Lower lobe of right lung (tissue), 2 donors: ENCODE measurements around the gene TMEM134. TPM values are rescaled to one million over a fixed set of nuclear protein-coding genes. Genes with fewer than 3 reads are reported as not detected.
A peak's percentile ranks its signal among the peaks of the same experiment; 100 is the strongest.
"Not testable (repeated sequence)": the region's sequence is repeated elsewhere in the genome, so short reads cannot be mapped to it uniquely, and the experiment has no call there.

Experiments used
- ATAC-seq, 2 donors: fragments of 200-7000 bp; cut with Tn5 transposase; one replicate each; pipeline ENCODE4 v1.9.1; 2020 to 2022; ENCODE audit warnings: mild to moderate bottlenecking in 2 of 2, moderate library complexity in 2 of 2
- DNase-seq: peaks from one replicate; pipeline ENCODE4 v3.0.0-alpha.2; 2020
- H3K27ac ChIP-seq: fragments of 200-600 bp; one replicate; pipeline ENCODE4 v1.8.0; 2022
- H3K27me3 ChIP-seq: fragments of 200-600 bp; one replicate; pipeline ENCODE4 v1.8.0; 2022; ENCODE audit warnings: low read depth
- H3K36me3 ChIP-seq: fragments of 200-600 bp; one replicate; pipeline ENCODE4 v1.8.0; 2022; ENCODE audit warnings: mild to moderate bottlenecking
- H3K4me1 ChIP-seq: fragments of 200-600 bp; one replicate; pipeline ENCODE4 v1.8.0; 2022
- H3K4me3 ChIP-seq: fragments of 200-600 bp; one replicate; pipeline ENCODE4 v1.8.0; 2022; ENCODE audit warnings: mild to moderate bottlenecking
- H3K9me3 ChIP-seq: fragments of 200-600 bp; one replicate; pipeline ENCODE4 v1.8.0; 2022
- CTCF ChIP-seq: fragments of 200-600 bp; IDR thresholded peaks from one replicate; pipeline ENCODE4 v1.8.0; 2022; ENCODE audit warnings: antibody characterized with exemption, mild to moderate bottlenecking
- intact Hi-C: fragments of 100-400 bp; cut with DNase I; formaldehyde crosslinking; loops from one replicate; pipeline ENCODE4 v1.11.0; 2022
- long read RNA-seq: library from polyadenylated mRNA; unstranded; transcript quantifications from one replicate; pipeline ENCODE4 v2.0.0, GENCODE V29; 2021
- total RNA-seq: library from RNA; stranded (reverse); fragmentation: NEBNext Ultra II Directional; extraction: Animal tissue kit (Norgen Biotek cat#: 25700); gene quantifications from one replicate; pipeline ENCODE4 v1.2.1, GENCODE V29; 2021
- donor health status: DM: no; HTN: yes; CAD: no; lungs with severe emphysema.

Gene TMEM134
- 49.1 TPM for total RNA-seq
- long read RNA-seq, transcript TMEM134-217 (7 exons, 1,063 nt), result minor isoform, 5 of 71 reads
- long read RNA-seq, transcript TMEM134-201 (7 exons, 3,534 nt), result major isoform, 42 of 71 reads
- long read RNA-seq, partial matches to known transcripts, result 2 of 71 reads
- long read RNA-seq, other reads (novel, unspliced or antisense), result 21 of 71 reads

- intact Hi-C loops, result no loop called here
- H3K27me3 ChIP-seq, result no peaks in the 10 kb centered on the region
Measured at GRCh38 chr11:67468759-67469507, at the start of gene TMEM134. Gene TMEM134, minus strand, starts transcription at chr11:67469251. Its CDS starts 59 bp downstream, at chr11:67469192.

GRCh38 chr11:67517784-67518552, 48.9 kb upstream of the TMEM134 start:
- Histone ChIP-seq H3K27ac (no peak overlapping the region), H3K9me3 (no peaks in the 10 kb centered on the region), H3K4me1 (no peaks in the 10 kb centered on the region), H3K36me3 (no peaks in the 10 kb centered on the region), H3K27me3 (no peaks in the 10 kb centered on the region), H3K4me3 (no peak overlapping the region)
- DNase-seq, result no peak
- ATAC-seq, result no peak
- TF ChIP-seq CTCF, result no peak
- intact Hi-C loops, result no loop called here

More at GRCh38 chr11:67468759-67469507, at the start of gene TMEM134:
- Histone ChIP-seq H3K4me3 (peak within 1 kb of the TSS; percentile 78), H3K27ac (peak within 1 kb of the TSS; percentile 92), H3K4me1 (peaks cover 43% of the 10 kb centered on the region), H3K36me3 (peaks cover 6% of the 10 kb centered on the region), H3K9me3 (no peaks in the 10 kb centered on the region)
- ATAC-seq (peak; percentile 91 to 94), DNase-seq (peak; percentile 95)
- peak; percentile 58 for TF ChIP-seq CTCF

DNA sequence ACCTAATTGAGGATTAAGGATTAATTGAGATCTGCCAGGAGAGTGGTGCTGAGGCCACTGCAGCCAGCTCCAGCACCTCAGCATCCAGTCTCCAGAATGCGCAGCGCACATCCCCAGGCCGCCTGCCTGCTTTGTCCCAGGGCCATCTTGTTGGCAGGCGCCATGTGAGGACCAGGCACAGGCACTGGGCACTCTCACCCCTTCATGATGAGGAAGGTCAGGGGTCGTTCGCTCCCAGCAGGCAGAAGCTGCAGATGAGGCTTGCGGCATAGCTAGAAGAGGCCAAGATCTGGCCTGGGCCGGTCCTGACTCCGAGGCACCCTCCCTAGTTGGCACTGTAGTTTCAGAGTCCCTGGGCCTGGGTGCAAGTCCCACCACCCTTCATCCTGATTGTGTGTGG, 47.8 kb upstream of the TMEM134 start:
- Histone ChIP-seq H3K27me3 (no peaks in the 10 kb centered on the region), H3K4me3 (no peak overlapping the region), H3K36me3 (no peaks in the 10 kb centered on the region), H3K4me1 (no peaks in the 10 kb centered on the region), H3K27ac (no peak overlapping the region), H3K9me3 (no peaks in the 10 kb centered on the region)
- intact Hi-C loops, result no loop called here
- no peak for DNase-seq
- ATAC-seq, result no peak
- TF ChIP-seq CTCF, result no peak

DNA sequence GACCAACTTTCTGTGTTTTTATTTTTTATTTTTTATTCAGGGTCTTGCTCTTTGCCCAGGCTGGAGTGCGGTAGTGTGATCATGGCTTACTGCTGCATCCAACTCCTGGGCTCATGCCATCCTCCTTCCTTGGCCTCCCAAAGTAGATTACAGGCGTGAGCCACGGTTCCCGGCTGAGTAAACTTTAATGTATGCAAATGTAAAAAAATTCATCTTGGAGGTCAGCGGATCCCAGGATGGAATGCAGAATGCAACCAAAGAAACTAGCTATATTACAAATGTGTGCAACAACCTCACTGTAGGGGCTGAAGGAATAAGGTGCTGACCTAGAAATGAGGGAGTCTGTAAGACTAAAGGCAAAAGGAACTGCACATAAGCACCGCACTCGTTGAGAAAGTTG, 45.1 kb upstream of the TMEM134 start:
- intact Hi-C loops, result no loop called here
- no peak overlapping the region for H3K4me3 ChIP-seq
- peaks cover under 1% of the 10 kb centered on the region for H3K4me1 ChIP-seq
- no peaks in the 10 kb centered on the region for H3K27me3 ChIP-seq
- no peaks in the 10 kb centered on the region for H3K9me3 ChIP-seq
- no peak overlapping the region for H3K27ac ChIP-seq
- no peaks in the 10 kb centered on the region for H3K36me3 ChIP-seq
- TF ChIP-seq CTCF, result no peak
- ATAC-seq, result no peak
- no peak for DNase-seq

DNA sequence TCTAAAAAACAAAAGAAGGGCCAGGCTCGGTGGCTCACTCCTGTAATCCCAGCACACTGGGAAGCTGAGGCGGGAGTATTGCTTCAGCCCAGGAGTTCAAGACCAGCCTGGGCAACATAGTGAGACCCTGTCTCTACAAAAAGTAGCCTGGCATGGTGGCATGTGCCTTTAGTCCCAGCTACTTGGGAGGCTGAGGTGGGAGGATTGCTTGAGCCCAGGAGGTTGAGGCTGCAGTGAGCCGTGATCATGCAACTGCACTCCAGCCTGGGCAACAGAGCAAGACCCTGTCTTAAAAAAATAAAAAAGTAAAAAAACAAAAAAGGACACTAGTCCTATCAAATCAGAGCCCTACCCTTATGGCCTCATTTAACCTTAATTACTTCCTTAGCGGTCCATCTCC, 42.5 kb upstream of the TMEM134 start:
- H3K4me3 ChIP-seq, ATAC-seq, H3K36me3 ChIP-seq, intact Hi-C loops, H3K9me3 ChIP-seq, DNase-seq, H3K27ac ChIP-seq, H3K27me3 ChIP-seq: not testable (repeated sequence)
- H3K4me1 ChIP-seq, result peaks cover 16% of the 10 kb centered on the region

DNA sequence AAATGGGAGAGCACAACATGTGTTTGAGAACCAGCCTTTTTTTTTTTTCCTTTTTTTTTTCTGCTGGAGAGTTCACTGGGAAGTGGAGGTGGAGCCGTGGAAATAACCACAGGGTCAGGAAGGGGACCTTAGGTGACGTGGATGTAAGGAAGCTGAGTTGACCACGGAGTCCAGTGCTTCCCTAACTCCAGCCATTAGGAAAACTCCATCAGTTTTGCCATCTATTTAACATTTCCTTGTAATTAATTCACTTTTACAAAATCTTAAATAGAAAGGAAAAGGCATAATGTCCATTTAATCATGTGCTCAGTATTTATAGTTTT, 40.9 kb upstream of the TMEM134 start:
- intact Hi-C loops, result no loop called here
- TF ChIP-seq CTCF, result no peak
- H3K4me3 ChIP-seq, result no peak overlapping the region
- H3K9me3 ChIP-seq, result no peaks in the 10 kb centered on the region
- no peak overlapping the region for H3K27ac ChIP-seq
- peaks cover 29% of the 10 kb centered on the region for H3K4me1 ChIP-seq
- ATAC-seq, result no peak
- H3K36me3 ChIP-seq, result peaks cover 13% of the 10 kb centered on the region
- no peak for DNase-seq
- H3K27me3 ChIP-seq, result no peaks in the 10 kb centered on the region
